H9 (cell line): ENCODE measurements around the gene CYP27A1. TPM values are rescaled to one million over a fixed set of nuclear protein-coding genes. Genes with fewer than 3 reads are reported as not detected.

ENCODE experiments used
- DNase-seq: peaks from one replicate; pipeline ENCODE4 v3.0.0-alpha.2; 2017
- H2AFZ ChIP-seq: one replicate; pipeline ENCODE4 v1.6.1; 2013; ENCODE audit warnings: mild to moderate bottlenecking, low read length, control low read depth, moderate library complexity
- H2AK5ac ChIP-seq: 2 replicates; pipeline ENCODE4 v1.6.1; 2013; ENCODE audit warnings: low read length, control low read depth, mixed read lengths; ENCODE audit not compliant: insufficient read length
- H2BK120ac ChIP-seq: one replicate; pipeline ENCODE4 v1.6.1; 2013; ENCODE audit warnings: low read depth, mild to moderate bottlenecking, low read length, control low read depth, inconsistent platforms; ENCODE audit not compliant: poor library complexity, severe bottlenecking
- H2BK12ac ChIP-seq: 2 replicates; pipeline ENCODE4 v1.6.1; 2013; ENCODE audit warnings: low read length, control low read depth, mixed read lengths, low read depth; ENCODE audit not compliant: insufficient read length
- H2BK15ac ChIP-seq: 2 replicates; pipeline ENCODE4 v1.6.1; 2013; ENCODE audit warnings: low read depth, low read length, control low read depth
- H2BK20ac ChIP-seq: one replicate; pipeline ENCODE4 v1.6.1; 2013; ENCODE audit warnings: low read depth, mild to moderate bottlenecking, low read length, control low read depth, inconsistent platforms; ENCODE audit not compliant: poor library complexity, severe bottlenecking
- H2BK5ac ChIP-seq: 2 replicates; pipeline ENCODE4 v1.6.1; 2013; ENCODE audit warnings: low read length, control low read depth, mixed read lengths; ENCODE audit not compliant: insufficient read length
- H3K14ac ChIP-seq: 2 replicates; pipeline ENCODE4 v1.6.1; 2013; ENCODE audit warnings: low read length, control low read depth; ENCODE audit not compliant: insufficient read depth
- H3K18ac ChIP-seq: 2 replicates; pipeline ENCODE4 v1.6.1; 2013; ENCODE audit warnings: low read depth, mild to moderate bottlenecking, mixed read lengths, low read length, control low read depth; ENCODE audit not compliant: insufficient read length
- H3K23ac ChIP-seq: 2 replicates; pipeline ENCODE4 v1.6.1; 2013; ENCODE audit warnings: low read length, control low read depth, mixed read lengths, low read depth; ENCODE audit not compliant: insufficient read length
- H3K23me2 ChIP-seq: 2 replicates; pipeline ENCODE4 v1.6.1; 2013; ENCODE audit warnings: low read depth, mild to moderate bottlenecking, mixed read lengths, low read length, control low read depth; ENCODE audit not compliant: insufficient read length, poor library complexity, severe bottlenecking
- H3K27ac ChIP-seq: 2 replicates; pipeline ENCODE4 v1.5.1; 2013; ENCODE audit warnings: low read length, control low read depth, mixed read lengths, low read depth; ENCODE audit not compliant: insufficient read length
- H3K27me3 ChIP-seq: 2 replicates; pipeline ENCODE4 v1.6.1; 2013; ENCODE audit warnings: low read length, control low read depth, inconsistent platforms; ENCODE audit not compliant: insufficient read depth
- H3K4ac ChIP-seq: 2 replicates; pipeline ENCODE4 v1.6.1; 2013; ENCODE audit warnings: low read depth, mild to moderate bottlenecking, control low read depth, inconsistent platforms, low read length, moderate library complexity
- H3K4me1 ChIP-seq: 2 replicates; pipeline ENCODE4 v1.6.1; 2013; ENCODE audit warnings: low read length, control low read depth, inconsistent platforms; ENCODE audit not compliant: insufficient read depth
- H3K4me2 ChIP-seq: 2 replicates; pipeline ENCODE4 v1.6.1; 2013; ENCODE audit warnings: low read length, control low read depth, mixed read lengths; ENCODE audit not compliant: insufficient read length, insufficient read depth
- H3K56ac ChIP-seq: 2 replicates; pipeline ENCODE4 v1.6.1; 2013; ENCODE audit warnings: low read depth, mild to moderate bottlenecking, mixed read lengths, low read length, control low read depth; ENCODE audit not compliant: insufficient read length
- H3K79me1 ChIP-seq: 2 replicates; pipeline ENCODE4 v1.6.1; 2013; ENCODE audit warnings: low read depth, mild to moderate bottlenecking, moderate library complexity, low read length, control low read depth, inconsistent platforms; ENCODE audit not compliant: insufficient read depth, poor library complexity, severe bottlenecking
- H3K79me2 ChIP-seq: 2 replicates; pipeline ENCODE4 v1.6.1; 2013; ENCODE audit warnings: low read length, control low read depth, inconsistent platforms; ENCODE audit not compliant: insufficient read depth
- H3K9ac ChIP-seq: 2 replicates; pipeline ENCODE4 v1.6.1; 2013; ENCODE audit warnings: low read length, control low read depth, mixed read lengths; ENCODE audit not compliant: insufficient read length; ENCODE audit errors: extremely low read depth
- H3K9me3 ChIP-seq: one replicate; pipeline ENCODE4 v1.6.1; 2013; ENCODE audit warnings: low read depth, low read length, inconsistent platforms; ENCODE audit not compliant: control insufficient read depth
- H3T11ph ChIP-seq: one replicate; pipeline ENCODE4 v1.6.1; 2013; ENCODE audit warnings: mild to moderate bottlenecking, low read length, control low read depth, inconsistent platforms
- H4K20me1 ChIP-seq: one replicate; pipeline ENCODE4 v1.6.1; 2013; ENCODE audit not compliant: control insufficient read depth, insufficient read length, insufficient read depth
- H4K5ac ChIP-seq: 2 replicates; pipeline ENCODE4 v1.6.1; 2013; ENCODE audit warnings: low read depth, mild to moderate bottlenecking, mixed read lengths, low read length, control low read depth; ENCODE audit not compliant: insufficient read length
- H4K8ac ChIP-seq: replicated peaks from 2 replicates; pipeline ENCODE4 v1.6.1; 2013; ENCODE audit warnings: low read length, control low read depth, mixed read lengths, low read depth; ENCODE audit not compliant: insufficient read length
- H4K91ac ChIP-seq: 2 replicates; pipeline ENCODE4 v1.6.1; 2013; ENCODE audit warnings: low read depth, mild to moderate bottlenecking, moderate library complexity, mixed read lengths, low read length, control low read depth; ENCODE audit not compliant: insufficient read length
- H3K27ac Mint-ChIP-seq, 3 experiments: 2 replicates in 2 of 3; 3 replicates in 1 of 3; pipeline ENCODE4 v1.8.0; 2020 to 2021; ENCODE audit warnings: mixed read lengths in 3 of 3, mild to moderate bottlenecking in 1 of 3, moderate library complexity in 1 of 3
- H3K27me3 Mint-ChIP-seq: 2 replicates; pipeline ENCODE4 v1.8.0; 2021; ENCODE audit warnings: low read depth, mild to moderate bottlenecking, moderate library complexity, mixed read lengths
- H3K36me3 Mint-ChIP-seq, 3 experiments: 2 replicates in 2 of 3; 3 replicates in 1 of 3; pipeline ENCODE4 v1.8.0; 2020 to 2021; ENCODE audit warnings: low read depth in 3 of 3, mixed read lengths in 3 of 3; ENCODE audit not compliant: insufficient read depth in 1 of 3
- H3K4me1 Mint-ChIP-seq, 2 experiments: 2 replicates each; pipeline ENCODE4 v1.8.0; 2020; ENCODE audit warnings: mixed read lengths in 2 of 2
- H3K4me3 Mint-ChIP-seq, 2 experiments: 2 replicates in 1 of 2; 3 replicates in 1 of 2; pipeline ENCODE4 v1.8.0; 2020 to 2021; ENCODE audit warnings: mild to moderate bottlenecking in 2 of 2, mixed read lengths in 2 of 2, moderate library complexity in 1 of 2
- H3K9me3 Mint-ChIP-seq, 2 experiments: 2 replicates in 1 of 2; 3 replicates in 1 of 2; pipeline ENCODE4 v1.8.0; 2020; ENCODE audit warnings: mild to moderate bottlenecking in 2 of 2, mixed read lengths in 2 of 2, moderate library complexity in 1 of 2
- CTCF ChIP-seq: fragments of 200-600 bp; sonication (generic); conservative IDR thresholded peaks from 3 replicates; pipeline ENCODE4 v1.8.0; 2021; ENCODE audit warnings: antibody characterized with exemption, mild to moderate bottlenecking
- WGBS: extraction: QIAGEN DNeasy Blood & Tissue Kit; methylation state at CpG from one replicate; pipeline ENCODE4 v1.1.7; 2013; ENCODE audit warnings: missing lambda C conversion rate, low lambda C conversion rate, mixed read lengths; ENCODE audit not compliant: insufficient read length; ENCODE audit errors: extremely low coverage; 5-methylcytosine and 5-hydroxymethylcytosine counted together
- total RNA-seq: library from RNA; stranded (reverse); gene quantifications from 2 replicates; pipeline ENCODE4 v1.2.1, GENCODE V29; 2021

CYP27A1 gene
- total RNA-seq, 1 experiment from 2014 or later: 3.1 TPM

- H3K4me2 ChIP-seq: peak overlapping the region; percentile 11
- no peak for TF ChIP-seq CTCF
- H3K18ac ChIP-seq: no peak overlapping the region
- Mint-ChIP-seq H3K36me3 (peaks cover 5 to 15% (median 8%) of the 10 kb centered on the region in 3 experiments), H3K4me1 (peaks cover 16 to 17% of the 10 kb centered on the region in 2 experiments), H3K9me3 (peaks cover 12 to 16% of the 10 kb centered on the region in 2 experiments), H3K27me3 (no peaks in the 10 kb centered on the region), H3K4me3 (no peak overlapping the region), H3K27ac (peak overlapping the region in 1 of 3 experiments; percentile 91; a peak in 2 of 7 replicates)
- no peak overlapping the region for H3K27ac ChIP-seq
- H3K56ac ChIP-seq: no peak overlapping the region
- H4K5ac ChIP-seq: no peak overlapping the region
- no CpG with 5 or more reads among the region's 3 CpGs for WGBS
- H4K8ac ChIP-seq: no peak overlapping the region
- no peaks in the 10 kb centered on the region for H3K79me2 ChIP-seq
- no peak overlapping the region for H2AFZ ChIP-seq
- H2BK12ac ChIP-seq: no peak overlapping the region
- no peaks in the 10 kb centered on the region for H3K23me2 ChIP-seq
- no peak overlapping the region for H3K4ac ChIP-seq
- H3K4me1 ChIP-seq: peaks cover 3% of the 10 kb centered on the region; the same call in 1 of the 2 replicates
- H2BK15ac ChIP-seq: no peak overlapping the region
- H3K14ac ChIP-seq: no peak overlapping the region
- no peak overlapping the region for H3T11ph ChIP-seq
- no peaks in the 10 kb centered on the region for H3K79me1 ChIP-seq
- H3K27me3 ChIP-seq: no peaks in the 10 kb centered on the region
- no peaks in the 10 kb centered on the region for H4K20me1 ChIP-seq
- H2BK5ac ChIP-seq: no peak overlapping the region
- no peak overlapping the region for H2AK5ac ChIP-seq
- no peak overlapping the region for H2BK20ac ChIP-seq
- no peak overlapping the region for H2BK120ac ChIP-seq
- no peak overlapping the region for H3K23ac ChIP-seq
- no peak for DNase-seq
- no peak overlapping the region for H4K91ac ChIP-seq
- no peak overlapping the region for H3K9ac ChIP-seq
- no peaks in the 10 kb centered on the region for H3K9me3 ChIP-seq
These were observed 23.7 kb downstream of the CYP27A1 start for GRCh38 chr2:218805627-218806026.
